AG04449 (cell line): ENCODE measurements around the gene GRAMD4.

Source experiments
- CTCF ChIA-PET: fragments of 350-600 bp; formaldehyde crosslinking; extraction: SDS; loops from one replicate; lab custom pipeline; 2021; ENCODE audit warnings: antibody characterized with exemption; lab: Yijun Ruan, JAX
- POLR2A ChIA-PET: fragments of 400-600, 350-600 bp; formaldehyde crosslinking; extraction: SDS; loops from one replicate; lab custom pipeline; 2020; ENCODE audit warnings: antibody characterized with exemption, inconsistent platforms; lab: Yijun Ruan, JAX
- DNase-seq: peaks from one replicate; pipeline ENCODE4 v3.0.0-alpha.2; 2010; ENCODE audit warnings: low read depth, low spot score
- H3K4me3 ChIP-seq: 2 replicates; pipeline ENCODE4 v1.5.1; 2011; ENCODE audit warnings: low read depth, mild to moderate bottlenecking, control low read depth, low read length
- CTCF ChIP-seq: IDR thresholded peaks from one replicate; pipeline ENCODE4 v1.5.1; 2011; ENCODE audit warnings: mild to moderate bottlenecking, moderate library complexity, low read length, control low read depth, inconsistent platforms; ENCODE audit not compliant: insufficient read depth; ENCODE audit errors: missing control alignments

Gene GRAMD4

GRCh38 chr22:46703171-46703995, 83.2 kb downstream of the GRAMD4 start:
- H3K4me3 ChIP-seq = no peak overlapping the region
- no peak for TF ChIP-seq CTCF
- ChIA-PET CTCF (interaction anchor here (1.0 kb wide), 1 partner anchor 140 kb away, joined by 3 read pairs; no protein-coding TSS in a partner anchor), POLR2A (no interaction called here)
- DNase-seq = no peak

GRCh38 chr22:46703996-46704370, 83.8 kb downstream of the GRAMD4 start:
- CTCF ChIA-PET = no interaction called here
- DNase-seq = no peak
- H3K4me3 ChIP-seq = no peak overlapping the region
- POLR2A ChIA-PET = no interaction called here
- TF ChIP-seq CTCF = no peak

DNA sequence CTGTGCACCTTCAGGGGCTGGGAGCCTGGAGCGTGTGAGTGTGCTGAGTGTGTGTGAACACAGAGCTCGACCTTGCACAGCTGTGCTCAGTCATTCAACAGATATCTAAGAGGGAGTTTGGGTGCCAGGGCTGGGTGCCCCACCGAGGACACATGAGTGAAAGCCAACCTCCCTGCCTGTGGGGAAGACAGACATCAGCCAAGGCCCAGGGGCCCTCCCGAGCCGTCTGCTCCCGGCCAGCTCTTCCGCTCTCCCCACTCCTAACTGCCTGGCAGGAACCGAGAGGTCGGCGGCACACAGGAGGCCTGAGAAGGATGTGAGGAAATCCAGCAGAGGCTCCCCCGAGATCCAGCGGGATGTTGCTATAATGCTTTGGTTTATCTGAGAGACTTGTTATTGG, 85.9 kb downstream of the GRAMD4 start:
- ChIA-PET POLR2A (no interaction called here), CTCF (no interaction called here)
- no peak overlapping the region for H3K4me3 ChIP-seq
- DNase-seq = no peak
- TF ChIP-seq CTCF = no peak

GRCh38 chr22:46707305-46707704, 87.1 kb downstream of the GRAMD4 start:
- no peak for DNase-seq
- ChIA-PET POLR2A (no interaction called here), CTCF (no interaction called here)
- no peak overlapping the region for H3K4me3 ChIP-seq
- TF ChIP-seq CTCF = no peak

- H3K4me3 ChIP-seq = no peak overlapping the region
- no peak for TF ChIP-seq CTCF
- CTCF ChIA-PET = no interaction called here
- DNase-seq = no peak
- POLR2A ChIA-PET = no interaction called here
These were observed 87.8 kb downstream of the GRAMD4 start for GRCh38 chr22:46707827-46708570.

DNA sequence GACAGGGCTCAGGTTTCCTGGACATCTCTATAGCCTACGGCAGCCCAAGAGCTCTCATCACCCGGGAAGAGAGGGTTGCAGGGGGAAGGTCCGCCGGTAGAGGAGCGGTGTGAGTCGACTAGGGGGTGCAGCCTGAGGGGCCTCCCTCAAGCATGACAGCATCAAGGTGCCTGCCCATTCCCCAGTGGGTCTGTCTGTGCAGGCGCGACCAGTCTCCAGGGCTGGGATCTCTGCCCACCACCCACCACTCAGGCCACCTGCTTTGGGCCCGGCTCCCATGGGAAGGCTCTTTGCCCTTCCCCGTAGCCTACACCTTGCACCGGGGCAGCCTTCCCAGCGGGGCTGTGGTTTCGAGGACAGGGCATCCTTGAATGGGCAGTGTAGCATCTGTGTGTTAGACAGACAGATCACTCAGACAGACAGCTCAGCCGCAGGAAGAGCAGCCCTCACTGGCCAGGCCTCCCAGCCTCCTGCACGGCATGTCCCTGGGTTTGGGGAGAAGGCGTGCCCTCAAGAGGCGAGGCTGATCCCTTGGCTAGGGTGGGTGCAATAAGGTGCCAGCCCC, 88.7 kb downstream of the GRAMD4 start:
- DNase-seq = no peak
- CTCF ChIA-PET = no interaction called here
- no peak for TF ChIP-seq CTCF
- POLR2A ChIA-PET = no interaction called here
- no peak overlapping the region for H3K4me3 ChIP-seq
